D721Med (cell line): ENCODE measurements around the gene R3HCC1L.

Experiments
- DNase-seq: peaks from one replicate; pipeline ENCODE4 v3.0.0; 2011; ENCODE audit warnings: low spot score; ENCODE audit not compliant: insufficient read length
- FAIRE-seq: peaks from 2 replicates; lab custom pipeline; 2011; peaks lifted over from hg19 to GRCh38; lab: Jason Lieb, UNC
- CTCF ChIP-seq: IDR thresholded peaks from 2 replicates; pipeline ENCODE4 v1.5.1; 2012; ENCODE audit warnings: mild to moderate bottlenecking, control low read depth; ENCODE audit not compliant: insufficient read depth; ENCODE audit errors: missing control alignments

The R3HCC1L gene

GRCh38 chr10:98264378-98265065, 130.1 kb downstream of the R3HCC1L start:
- DNase-seq (no peak), FAIRE-seq (no peak)
- TF ChIP-seq CTCF = no peak

GRCh38 chr10:98265403-98266378, 131.2 kb downstream of the R3HCC1L start:
- FAIRE-seq (no peak), DNase-seq (no peak)
- no peak for TF ChIP-seq CTCF

- FAIRE-seq = no peak
- TF ChIP-seq CTCF = no peak
- DNase-seq = no peak
Observed at GRCh38 chr10:98266647-98267046, 132.2 kb downstream of the R3HCC1L start.

- DNase-seq (no peak), FAIRE-seq (no peak)
- TF ChIP-seq CTCF = no peak
Observed at GRCh38 chr10:98267069-98267893, 132.8 kb downstream of the R3HCC1L start.

GRCh38 chr10:98267894-98268693, 133.6 kb downstream of the R3HCC1L start, which contains the start of gene LOXL4:
Gene LOXL4 (minus strand): TSS chr10:98268194. CDS start chr10:98263019, 5,175 bp downstream.
- TF ChIP-seq CTCF = no peak
- no peak for FAIRE-seq
- peak; percentile 78 for DNase-seq
